Liver (tissue), 9 donors: ENCODE results near the gene FOXD2. TPM values are rescaled to one million over a fixed set of nuclear protein-coding genes. Genes with fewer than 3 reads are reported as not detected.

Source experiments
- DNase-seq: peaks from one replicate; pipeline ENCODE4 v3.0.0-alpha.2; 2017; ENCODE audit warnings: low spot score
- H3K27ac ChIP-seq, 2 donors: one replicate each; pipeline ENCODE4 v1.7.0; 2013; ENCODE audit warnings: inconsistent platforms in 2 of 2, low read length in 2 of 2, control low read depth in 1 of 2, low read depth in 1 of 2, mild to moderate bottlenecking in 1 of 2
- H3K27me3 ChIP-seq, 4 donors: one replicate each; pipeline versions ENCODE4 v1.6.1 to v1.7.0; 2013; ENCODE audit warnings: low read length in 3 of 4, inconsistent platforms in 1 of 4, mild to moderate bottlenecking in 1 of 4, moderate library complexity in 1 of 4; ENCODE audit not compliant: control insufficient read depth in 4 of 4, insufficient read depth in 4 of 4
- H3K36me3 ChIP-seq, 4 donors: one replicate each; pipeline versions ENCODE4 v1.6.1 to v1.7.0; 2013; ENCODE audit warnings: low read length in 3 of 4, mild to moderate bottlenecking in 3 of 4, low read depth in 1 of 4, moderate library complexity in 1 of 4; ENCODE audit not compliant: control insufficient read depth in 4 of 4, insufficient read depth in 3 of 4
- H3K4me1 ChIP-seq, 4 donors: one replicate each; pipeline versions ENCODE4 v1.6.1 to v1.7.0; 2013; ENCODE audit warnings: low read length in 3 of 4, mild to moderate bottlenecking in 3 of 4, moderate library complexity in 1 of 4; ENCODE audit not compliant: control insufficient read depth in 4 of 4, insufficient read depth in 4 of 4
- H3K4me3 ChIP-seq, 3 donors: one replicate each; pipeline versions ENCODE4 v1.6.1 to v1.7.0; 2013; ENCODE audit warnings: low read length in 3 of 3, control low read depth in 1 of 3, low read depth in 1 of 3, mild to moderate bottlenecking in 1 of 3
- H3K9ac ChIP-seq, 2 donors: one replicate each; pipeline ENCODE4 v1.7.0; 2013; ENCODE audit warnings: low read length in 2 of 2, mild to moderate bottlenecking in 2 of 2, moderate library complexity in 2 of 2, control low read depth in 1 of 2, low read depth in 1 of 2
- H3K9me3 ChIP-seq, 4 donors: one replicate each; pipeline versions ENCODE4 v1.6.1 to v1.7.0; 2013; ENCODE audit warnings: low read length in 3 of 4; ENCODE audit not compliant: control insufficient read depth in 4 of 4
- EGR1 ChIP-seq, 2 donors: IDR thresholded peaks; 2 replicates each; pipeline ENCODE4 v1.6.1; 2016 to 2018; ENCODE audit warnings: antibody characterized with exemption in 2 of 2, low read depth in 2 of 2
- FOXA1 ChIP-seq: IDR thresholded peaks from 2 replicates; pipeline ENCODE4 v1.6.1; 2016; ENCODE audit warnings: antibody characterized with exemption
- FOXA2 ChIP-seq: IDR thresholded peaks from 2 replicates; pipeline ENCODE4 v1.6.1; 2016; ENCODE audit warnings: antibody characterized with exemption
- HNF4A ChIP-seq, 2 donors: conservative IDR thresholded peaks; 2 replicates each; pipeline ENCODE4 v1.6.1; 2016; ENCODE audit warnings: antibody characterized with exemption in 2 of 2, mild to moderate bottlenecking in 2 of 2
- HNF4G ChIP-seq: IDR thresholded peaks from 2 replicates; pipeline ENCODE4 v1.6.1; 2016; ENCODE audit warnings: antibody characterized with exemption
- JUND ChIP-seq, 2 donors: IDR thresholded peaks; 2 replicates each; pipeline ENCODE4 v1.6.1; 2016; ENCODE audit warnings: antibody characterized with exemption in 2 of 2
- NR2F2 ChIP-seq: IDR thresholded peaks from 2 replicates; pipeline ENCODE4 v1.6.1; 2016; ENCODE audit warnings: antibody characterized with exemption
- RAD21 ChIP-seq, 2 donors: IDR thresholded peaks; 2 replicates each; pipeline ENCODE4 v1.6.1; 2016; ENCODE audit warnings: antibody characterized with exemption in 2 of 2, mild to moderate bottlenecking in 2 of 2
- REST ChIP-seq: IDR thresholded peaks from 2 replicates; pipeline ENCODE4 v1.6.1; 2016; ENCODE audit warnings: antibody characterized with exemption, mild to moderate bottlenecking
- SP1 ChIP-seq: IDR thresholded peaks from 2 replicates; pipeline ENCODE4 v1.6.1; 2018; ENCODE audit warnings: antibody characterized with exemption, mild to moderate bottlenecking
- TAF1 ChIP-seq: conservative IDR thresholded peaks from 2 replicates; pipeline ENCODE4 v1.6.1; 2016; ENCODE audit warnings: antibody characterized with exemption, mild to moderate bottlenecking
- YY1 ChIP-seq: IDR thresholded peaks from 2 replicates; pipeline ENCODE4 v1.6.1; 2016; ENCODE audit warnings: antibody characterized with exemption, mild to moderate bottlenecking
- ZBTB33 ChIP-seq: IDR thresholded peaks from 2 replicates; pipeline ENCODE4 v1.6.1; 2016; ENCODE audit warnings: antibody characterized with exemption
- WGBS: extraction: QIAGEN DNeasy Blood & Tissue Kit; methylation state at CpG from one replicate; pipeline ENCODE4 v1.1.7; 2013; 5-methylcytosine and 5-hydroxymethylcytosine counted together
- polyA plus RNA-seq, 2 donors: library from polyadenylated mRNA; stranded (reverse) in 1 of 2; unstranded in 1 of 2; fragments of 200-250 nt in 1 of 2; fragments of >200 nt in 1 of 2; fragmentation: Nextera tagmentation in 1 of 2; extraction: Ambion mirVana in 1 of 2; gene quantifications; one replicate each; pipeline versions ENCODE4 v1.2.1 to v1.2.3, GENCODE V29; 2013 to 2015
- total RNA-seq, 2 donors: library from RNA; depleted of rRNA; stranded (reverse); fragments of >200 nt; gene quantifications; one replicate each; pipeline ENCODE4 v1.2.3, GENCODE V29; 2014
- TF ChIP-seq, protein P1 (sequence below): IDR thresholded peaks from 2 replicates; pipeline ENCODE4 v1.6.1; 2016; ENCODE audit warnings: antibody characterized with exemption
- TF ChIP-seq, protein P2 (sequence below): fragments of 150-350 bp; IDR thresholded peaks from 2 replicates; pipeline ENCODE4 v1.5.1; 2017; ENCODE audit warnings: improper control_type of control experiment, low read depth, low read length; ENCODE audit not compliant: missing input control
- donor health status: healthy.
- donor health status: healthy.
- donor health status: healthy.
- donor health status: healthy.
- donor health status: healthy.

The FOXD2 gene
- total and polyA plus RNA-seq, 4 donors, result 0.05 to 0.17 (median 0.08) TPM; not detected in 1

GRCh38 chr1:47439017-47439818 lies 1.4 kb downstream of the FOXD2 start:
- H3K4me1 ChIP-seq, result peaks cover 5 to 22% (median 15%) of the 10 kb centered on the region in 4 donors
- H3K9ac ChIP-seq, result no peak overlapping the region
- H3K27ac ChIP-seq, result no peak overlapping the region
- TF ChIP-seq FOXA2 (no peak), RAD21 (IDR thresholded peaks at IDR 0.05) (no peak), ZBTB33 (no peak), JUND (IDR thresholded peaks at IDR 0.05) (no peak), SP1 (no peak), TAF1 (no peak), REST (no peak), FOXA1 (no peak), YY1 (no peak), NR2F2 (no peak), EGR1 (IDR thresholded peaks at IDR 0.05; ENCODE audit: low read depth in 2 of 2) (no peak), HNF4G (no peak), HNF4A (conservative IDR thresholded peaks at IDR 0.05) (no peak)
- TF ChIP-seq, protein P1, sequence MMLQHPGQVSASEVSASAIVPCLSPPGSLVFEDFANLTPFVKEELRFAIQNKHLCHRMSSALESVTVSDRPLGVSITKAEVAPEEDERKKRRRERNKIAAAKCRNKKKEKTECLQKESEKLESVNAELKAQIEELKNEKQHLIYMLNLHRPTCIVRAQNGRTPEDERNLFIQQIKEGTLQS, result no peak
- TF ChIP-seq, protein P2, sequence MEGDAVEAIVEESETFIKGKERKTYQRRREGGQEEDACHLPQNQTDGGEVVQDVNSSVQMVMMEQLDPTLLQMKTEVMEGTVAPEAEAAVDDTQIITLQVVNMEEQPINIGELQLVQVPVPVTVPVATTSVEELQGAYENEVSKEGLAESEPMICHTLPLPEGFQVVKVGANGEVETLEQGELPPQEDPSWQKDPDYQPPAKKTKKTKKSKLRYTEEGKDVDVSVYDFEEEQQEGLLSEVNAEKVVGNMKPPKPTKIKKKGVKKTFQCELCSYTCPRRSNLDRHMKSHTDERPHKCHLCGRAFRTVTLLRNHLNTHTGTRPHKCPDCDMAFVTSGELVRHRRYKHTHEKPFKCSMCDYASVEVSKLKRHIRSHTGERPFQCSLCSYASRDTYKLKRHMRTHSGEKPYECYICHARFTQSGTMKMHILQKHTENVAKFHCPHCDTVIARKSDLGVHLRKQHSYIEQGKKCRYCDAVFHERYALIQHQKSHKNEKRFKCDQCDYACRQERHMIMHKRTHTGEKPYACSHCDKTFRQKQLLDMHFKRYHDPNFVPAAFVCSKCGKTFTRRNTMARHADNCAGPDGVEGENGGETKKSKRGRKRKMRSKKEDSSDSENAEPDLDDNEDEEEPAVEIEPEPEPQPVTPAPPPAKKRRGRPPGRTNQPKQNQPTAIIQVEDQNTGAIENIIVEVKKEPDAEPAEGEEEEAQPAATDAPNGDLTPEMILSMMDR, result no peak
- peak overlapping the region in 1 of 3 donors; percentile 3 for H3K4me3 ChIP-seq
- no peaks in the 10 kb centered on the region for H3K36me3 ChIP-seq
- DNase-seq, result no peak
- peaks cover 0 to 14% (median 6%) of the 10 kb centered on the region in 4 donors for H3K27me3 ChIP-seq
- WGBS, result 37% methylated on average over 86 of the region's 86 CpGs
- peaks cover 0 to 3% (median 1%) of the 10 kb centered on the region in 4 donors for H3K9me3 ChIP-seq
